SK-N-SH treated with all-trans-retinoic acid at 6 μM for 48 hours (cell line): ENCODE data around the gene IL22RA2.

Experiments
- ATAC-seq: fragments of 200-7000 bp; cut with Tn5 transposase; 3 replicates; pipeline ENCODE4 v1.9.1; 2020; ENCODE audit warnings: mild to moderate bottlenecking, moderate library complexity
- ARNTL ChIP-seq: fragments of 450-650 bp; formaldehyde crosslinking; IDR thresholded peaks from 2 replicates; pipeline ENCODE4 v1.5.0; 2020; ENCODE audit warnings: low read depth, mild to moderate bottlenecking, moderate library complexity, borderline replicate concordance
- BACH2 ChIP-seq: fragments of 250-450 bp; sonication (Bioruptor Pico); IDR thresholded peaks from 2 replicates; pipeline ENCODE4 v1.9.0; 2021; ENCODE audit warnings: mild to moderate bottlenecking, borderline replicate concordance
- CREB5 ChIP-seq: fragments of 250-450 bp; sonication (Bioruptor Pico); IDR thresholded peaks from 2 replicates; pipeline ENCODE4 v1.5.1; 2020; ENCODE audit warnings: low read depth, mild to moderate bottlenecking, moderate library complexity
- CSRNP3 ChIP-seq: fragments of 250-450 bp; sonication (Bioruptor Pico); IDR thresholded peaks from 2 replicates; pipeline ENCODE4 v1.5.1; 2021; ENCODE audit warnings: mild to moderate bottlenecking, moderate library complexity
- ESRRG ChIP-seq: fragments of 250-450 bp; sonication (Bioruptor Pico); IDR thresholded peaks from 2 replicates; pipeline ENCODE4 v1.6.1; 2021; ENCODE audit warnings: mild to moderate bottlenecking
- PATZ1 ChIP-seq: fragments of 250-450 bp; sonication (Bioruptor Pico); IDR thresholded peaks from 2 replicates; pipeline ENCODE4 v1.8.0; 2020; ENCODE audit warnings: mild to moderate bottlenecking, moderate library complexity, borderline replicate concordance
- POU6F1 ChIP-seq: fragments of 250-450 bp; sonication (Bioruptor Pico); IDR thresholded peaks from 2 replicates; pipeline ENCODE4 v1.8.0; 2021; ENCODE audit warnings: low read depth, mild to moderate bottlenecking, moderate library complexity, borderline replicate concordance
- PPARA ChIP-seq: fragments of 250-450 bp; sonication (Bioruptor Pico); IDR thresholded peaks from 2 replicates; pipeline ENCODE4 v1.5.0; 2020; ENCODE audit warnings: mild to moderate bottlenecking, borderline replicate concordance
- RARB ChIP-seq: fragments of 250-450 bp; sonication (Bioruptor Pico); IDR thresholded peaks from 2 replicates; pipeline ENCODE4 v1.8.0; 2021; ENCODE audit warnings: mild to moderate bottlenecking, moderate library complexity
- SNAI2 ChIP-seq: fragments of 250-450 bp; sonication (Bioruptor Pico); IDR thresholded peaks from 2 replicates; pipeline ENCODE4 v1.5.0; 2020; ENCODE audit warnings: mild to moderate bottlenecking, moderate library complexity
- TCF4 ChIP-seq: fragments of 250-450 bp; sonication (Bioruptor Pico); IDR thresholded peaks from 2 replicates; pipeline ENCODE4 v1.8.0; 2021; ENCODE audit warnings: mild to moderate bottlenecking, moderate library complexity, borderline replicate concordance
- TOX ChIP-seq: fragments of 250-450 bp; sonication (Bioruptor Pico); IDR thresholded peaks from 2 replicates; pipeline ENCODE4 v1.8.0; 2021; ENCODE audit warnings: mild to moderate bottlenecking, moderate library complexity, borderline replicate concordance
- TSHZ2 ChIP-seq: fragments of 250-450 bp; sonication (Bioruptor Pico); IDR thresholded peaks from 2 replicates; pipeline ENCODE4 v1.5.0; 2020; ENCODE audit warnings: mild to moderate bottlenecking, moderate library complexity
- ZC3H10 ChIP-seq: fragments of 250-450 bp; sonication (Bioruptor Pico); IDR thresholded peaks from 2 replicates; pipeline ENCODE4 v1.5.1; 2021; ENCODE audit warnings: mild to moderate bottlenecking, moderate library complexity
- ZFP3 ChIP-seq: fragments of 250-450 bp; sonication (Bioruptor Pico); IDR thresholded peaks from 2 replicates; pipeline ENCODE4 v1.5.0; 2020; ENCODE audit warnings: mild to moderate bottlenecking, moderate library complexity
- ZFP30 ChIP-seq: fragments of 450-650 bp; formaldehyde crosslinking; IDR thresholded peaks from 2 replicates; pipeline ENCODE4 v1.5.0; 2022; ENCODE audit warnings: mild to moderate bottlenecking, moderate library complexity
- ZNF565 ChIP-seq: fragments of 450-650 bp; formaldehyde crosslinking; conservative IDR thresholded peaks from 2 replicates; pipeline ENCODE4 v1.5.0; 2020; ENCODE audit warnings: low read depth, mild to moderate bottlenecking, moderate library complexity
- ZNF70 ChIP-seq: fragments of 450-650 bp; formaldehyde crosslinking; IDR thresholded peaks from 2 replicates; pipeline ENCODE4 v1.5.0; 2020; ENCODE audit warnings: mild to moderate bottlenecking, moderate library complexity
- ZNF8 ChIP-seq: fragments of 450-650 bp; formaldehyde crosslinking; IDR thresholded peaks from 2 replicates; pipeline ENCODE4 v1.5.0; 2020; ENCODE audit warnings: mild to moderate bottlenecking, moderate library complexity

The IL22RA2 gene

GRCh38 chr6:137200288-137200687, 26.8 kb upstream of the IL22RA2 start:
- no peak for TF ChIP-seq ZC3H10 (CRISPR knock-in tag)
- TF ChIP-seq BACH2 (CRISPR knock-in tag): no peak
- TF ChIP-seq POU6F1 (CRISPR knock-in tag): no peak
- TF ChIP-seq ARNTL (CRISPR knock-in tag): no peak
- TF ChIP-seq TSHZ2: no peak
- TF ChIP-seq ZNF565 (CRISPR knock-in tag): no peak
- no peak for TF ChIP-seq ZNF70 (CRISPR knock-in tag)
- no peak for TF ChIP-seq ZNF8 (CRISPR knock-in tag)
- TF ChIP-seq SNAI2 (CRISPR knock-in tag): no peak
- TF ChIP-seq RARB (CRISPR knock-in tag): no peak
- no peak for TF ChIP-seq CSRNP3
- TF ChIP-seq TOX (CRISPR knock-in tag): no peak
- no peak for TF ChIP-seq CREB5 (CRISPR knock-in tag)
- no peak for ATAC-seq

- ATAC-seq: no peak
- no peak for TF ChIP-seq PPARA (CRISPR knock-in tag)
- TF ChIP-seq ZNF70 (CRISPR knock-in tag): no peak
- TF ChIP-seq ZFP3: no peak
- no peak for TF ChIP-seq POU6F1 (CRISPR knock-in tag)
- no peak for TF ChIP-seq ESRRG (CRISPR knock-in tag)
- TF ChIP-seq ZC3H10 (CRISPR knock-in tag): no peak
- no peak for TF ChIP-seq ZFP30 (CRISPR knock-in tag)
- no peak for TF ChIP-seq SNAI2 (CRISPR knock-in tag)
- TF ChIP-seq CSRNP3: no peak
- TF ChIP-seq ZNF565 (CRISPR knock-in tag): no peak
- no peak for TF ChIP-seq ARNTL (CRISPR knock-in tag)
- TF ChIP-seq TSHZ2: no peak
- no peak for TF ChIP-seq PATZ1
- no peak for TF ChIP-seq TOX (CRISPR knock-in tag)
- TF ChIP-seq BACH2 (CRISPR knock-in tag): no peak
- TF ChIP-seq CREB5 (CRISPR knock-in tag): no peak
- no peak for TF ChIP-seq TCF4 (CRISPR knock-in tag)
These were observed 24.5 kb upstream of the IL22RA2 start for GRCh38 chr6:137197684-137198645.
